Immature natural killer cell (primary cell): Measurements from ENCODE around the gene ERCC6. TPM values are rescaled to one million over a fixed set of nuclear protein-coding genes. Genes with fewer than 3 reads are reported as not detected.
A peak's percentile ranks its signal among the peaks of the same experiment; 100 is the strongest.

Experiments
- DNase-seq, 3 donors: peaks; one replicate each; pipeline ENCODE4 v3.0.0; 2022; ENCODE audit warnings: mixed read lengths in 1 of 3
- H3K27ac Mint-ChIP-seq, 6 donors: one replicate each; pipeline ENCODE4 v1.8.0; 2020; ENCODE audit warnings: mixed read lengths in 6 of 6, mild to moderate bottlenecking in 5 of 6, inconsistent platforms in 4 of 6, moderate library complexity in 3 of 6
- H3K27me3 Mint-ChIP-seq, 3 donors: one replicate each; pipeline ENCODE4 v1.8.0; 2020 to 2021; ENCODE audit warnings: low read depth in 3 of 3, mild to moderate bottlenecking in 3 of 3, mixed read lengths in 3 of 3, moderate library complexity in 3 of 3, inconsistent platforms in 1 of 3
- H3K36me3 Mint-ChIP-seq, 3 donors: one replicate each; pipeline ENCODE4 v1.8.0; 2020; ENCODE audit warnings: mixed read lengths in 3 of 3, inconsistent platforms in 2 of 3, mild to moderate bottlenecking in 2 of 3
- H3K4me1 Mint-ChIP-seq, 2 donors: one replicate each; pipeline ENCODE4 v1.8.0; 2020; ENCODE audit warnings: inconsistent platforms in 2 of 2, mild to moderate bottlenecking in 2 of 2, mixed read lengths in 2 of 2, moderate library complexity in 1 of 2
- H3K4me3 Mint-ChIP-seq, 5 donors: one replicate each; pipeline ENCODE4 v1.8.0; 2020; ENCODE audit warnings: mild to moderate bottlenecking in 5 of 5, mixed read lengths in 5 of 5, inconsistent platforms in 3 of 5, moderate library complexity in 3 of 5
- H3K9me3 Mint-ChIP-seq, 6 donors: one replicate each; pipeline ENCODE4 v1.8.0; 2020; ENCODE audit warnings: mild to moderate bottlenecking in 6 of 6, mixed read lengths in 6 of 6, inconsistent platforms in 4 of 6, moderate library complexity in 3 of 6
- polyA plus RNA-seq, 3 donors: library from polyadenylated mRNA; unstranded; fragments of 300-500 nt; fragmentation: Illumina TruSeq; gene quantifications; one replicate each; pipeline ENCODE4 v1.2.3, GENCODE V29; 2021

The ERCC6 gene
- polyA plus RNA-seq, result 10 to 100 TPM in 1 of 3 donors, 1 to 10 TPM in 2; 5.2 to 14.6 (median 9.1) TPM

GRCh38 chr10:49538381-49539319 is at the start of gene ERCC6:
Gene ERCC6, minus strand, starts transcription at chr10:49539121.
- peak; percentile 94 to 96 (median 95) for DNase-seq
- H3K27ac Mint-ChIP-seq, result peak within 1 kb of the TSS; percentile 91 to 96 (median 94)
- H3K4me1 Mint-ChIP-seq, result peaks cover 39 to 55% of the 10 kb centered on the region in 2 donors
- peaks cover 0 to 1% (median 0%) of the 10 kb centered on the region in 6 donors for H3K9me3 Mint-ChIP-seq
- H3K4me3 Mint-ChIP-seq, result peak within 1 kb of the TSS; percentile 86 to 97 (median 94)
- H3K36me3 Mint-ChIP-seq, result peaks cover 0 to 4% (median 0%) of the 10 kb centered on the region in 3 donors
- H3K27me3 Mint-ChIP-seq, result peaks cover 4 to 9% (median 8%) of the 10 kb centered on the region in 3 donors

- Mint-ChIP-seq H3K27me3 (peaks cover 5 to 9% (median 8%) of the 10 kb centered on the region in 3 donors), H3K27ac (no peak overlapping the region), H3K4me1 (peaks cover 0 to 2% of the 10 kb centered on the region in 2 donors), H3K4me3 (no peak overlapping the region), H3K36me3 (no peaks in the 10 kb centered on the region), H3K9me3 (no peaks in the 10 kb centered on the region)
- no peak for DNase-seq
Observed at GRCh38 chr10:49587981-49588380, 49.1 kb upstream of the ERCC6 start.

- Mint-ChIP-seq H3K36me3 (no peaks in the 10 kb centered on the region), H3K4me3 (no peak overlapping the region), H3K27ac (no peak overlapping the region), H3K27me3 (peaks cover 0 to 8% (median 6%) of the 10 kb centered on the region in 3 donors), H3K4me1 (peaks cover 0 to 5% of the 10 kb centered on the region in 2 donors), H3K9me3 (no peaks in the 10 kb centered on the region)
- no peak for DNase-seq
Observed at GRCh38 chr10:49585387-49585786, 46.5 kb upstream of the ERCC6 start.

GRCh38 chr10:49579621-49580020 is 40.7 kb upstream of the ERCC6 start:
- H3K36me3 Mint-ChIP-seq, result peaks cover 0 to 3% (median 0%) of the 10 kb centered on the region in 3 donors
- peaks cover 0 to 7% (median 5%) of the 10 kb centered on the region in 3 donors for H3K27me3 Mint-ChIP-seq
- H3K4me3 Mint-ChIP-seq, result no peak overlapping the region
- H3K27ac Mint-ChIP-seq, result no peak overlapping the region
- DNase-seq, result no peak
- H3K4me1 Mint-ChIP-seq, result peaks cover 0 to 5% of the 10 kb centered on the region in 2 donors
- H3K9me3 Mint-ChIP-seq, result no peaks in the 10 kb centered on the region

GRCh38 chr10:49578392-49578791 is 39.5 kb upstream of the ERCC6 start:
- H3K36me3 Mint-ChIP-seq, result peaks cover 0 to 3% (median 0%) of the 10 kb centered on the region in 3 donors
- no peak overlapping the region for H3K4me3 Mint-ChIP-seq
- H3K9me3 Mint-ChIP-seq, result no peaks in the 10 kb centered on the region

GRCh38 chr10:49577182-49577925 is 38.4 kb upstream of the ERCC6 start:
- Mint-ChIP-seq H3K27me3 (peaks cover 0 to 3% (median 2%) of the 10 kb centered on the region in 3 donors), H3K36me3 (peaks cover 0 to 3% (median 0%) of the 10 kb centered on the region in 3 donors), H3K27ac (no peak overlapping the region), H3K4me1 (peaks cover 0 to 10% of the 10 kb centered on the region in 2 donors), H3K9me3 (no peaks in the 10 kb centered on the region), H3K4me3 (no peak overlapping the region)
- DNase-seq, result no peak

More at GRCh38 chr10:49578392-49578791, 39.5 kb upstream of the ERCC6 start:
- no peak for DNase-seq
- H3K27ac Mint-ChIP-seq, result no peak overlapping the region
- H3K27me3 Mint-ChIP-seq, result peaks cover 0 to 6% (median 4%) of the 10 kb centered on the region in 3 donors
- H3K4me1 Mint-ChIP-seq, result peaks cover 0 to 9% of the 10 kb centered on the region in 2 donors

- H3K36me3 Mint-ChIP-seq, result peaks cover 0 to 3% (median 0%) of the 10 kb centered on the region in 3 donors
- DNase-seq, result no peak
- peaks cover 0 to 3% (median 2%) of the 10 kb centered on the region in 3 donors for H3K27me3 Mint-ChIP-seq
- peaks cover 0 to 6% of the 10 kb centered on the region in 2 donors for H3K4me1 Mint-ChIP-seq
- peak overlapping the region in 1 of 6 donors; percentile 60 for H3K27ac Mint-ChIP-seq
- H3K9me3 Mint-ChIP-seq, result no peaks in the 10 kb centered on the region
- H3K4me3 Mint-ChIP-seq, result no peak overlapping the region
Observed at GRCh38 chr10:49575489-49576072, 36.7 kb upstream of the ERCC6 start.

- Mint-ChIP-seq H3K27ac (no peak overlapping the region), H3K4me3 (no peak overlapping the region), H3K9me3 (no peaks in the 10 kb centered on the region), H3K36me3 (peaks cover 0 to 3% (median 0%) of the 10 kb centered on the region in 3 donors), H3K27me3 (peaks cover 2 to 4% (median 2%) of the 10 kb centered on the region in 3 donors), H3K4me1 (peaks cover 17 to 25% of the 10 kb centered on the region in 2 donors)
- no peak for DNase-seq
Observed at GRCh38 chr10:49572594-49573114, 33.7 kb upstream of the ERCC6 start.

- H3K9me3 Mint-ChIP-seq, result no peaks in the 10 kb centered on the region
- H3K36me3 Mint-ChIP-seq, result peaks cover 0 to 3% (median 0%) of the 10 kb centered on the region in 3 donors
- no peak for DNase-seq
- peaks cover 20 to 33% of the 10 kb centered on the region in 2 donors for H3K4me1 Mint-ChIP-seq
- peaks cover 2 to 7% (median 4%) of the 10 kb centered on the region in 3 donors for H3K27me3 Mint-ChIP-seq
- H3K27ac Mint-ChIP-seq, result no peak overlapping the region
- H3K4me3 Mint-ChIP-seq, result no peak overlapping the region
Observed at GRCh38 chr10:49571388-49571787, 32.5 kb upstream of the ERCC6 start.

GRCh38 chr10:49569031-49569631 is 30.2 kb upstream of the ERCC6 start:
- Mint-ChIP-seq H3K4me3 (peak overlapping the region in 2 of 5 donors; percentile 44 to 51), H3K27ac (peak overlapping the region in 1 of 6 donors; percentile 13), H3K4me1 (peaks cover 20 to 33% of the 10 kb centered on the region in 2 donors), H3K27me3 (peaks cover 2 to 9% (median 2%) of the 10 kb centered on the region in 3 donors), H3K36me3 (no peaks in the 10 kb centered on the region), H3K9me3 (no peaks in the 10 kb centered on the region)
- no peak for DNase-seq

- H3K27ac Mint-ChIP-seq, result peak overlapping the region in 4 of 6 donors; percentile 18 to 76 (median 42)
- DNase-seq, result peak; percentile 24 to 39 (median 25)
- peaks cover 0 to 9% (median 2%) of the 10 kb centered on the region in 3 donors for H3K27me3 Mint-ChIP-seq
- H3K4me1 Mint-ChIP-seq, result peaks cover 20 to 28% of the 10 kb centered on the region in 2 donors
- peak overlapping the region in 4 of 5 donors; percentile 6 to 51 (median 36) for H3K4me3 Mint-ChIP-seq
- H3K36me3 Mint-ChIP-seq, result no peaks in the 10 kb centered on the region
- no peaks in the 10 kb centered on the region for H3K9me3 Mint-ChIP-seq
Observed at GRCh38 chr10:49568235-49568634, 29.3 kb upstream of the ERCC6 start.

GRCh38 chr10:49567810-49568209 is 28.9 kb upstream of the ERCC6 start:
- peak overlapping the region in 3 of 6 donors; percentile 36 to 76 (median 47) for H3K27ac Mint-ChIP-seq
- peaks cover 20 to 28% of the 10 kb centered on the region in 2 donors for H3K4me1 Mint-ChIP-seq
- no peaks in the 10 kb centered on the region for H3K9me3 Mint-ChIP-seq
- H3K36me3 Mint-ChIP-seq, result no peaks in the 10 kb centered on the region
- DNase-seq, result no peak
- H3K27me3 Mint-ChIP-seq, result peaks cover 2 to 9% (median 2%) of the 10 kb centered on the region in 3 donors
- H3K4me3 Mint-ChIP-seq, result peak overlapping the region in 4 of 5 donors; percentile 4 to 51 (median 30)
